ENCODE data around the gene GRM8. TPM values are rescaled to one million over a fixed set of nuclear protein-coding genes. Genes with fewer than 3 reads are reported as not detected.

GRM8 gene
- total RNA-seq, 1 experiment from 2014 or later: 0.40 TPM

- intact Hi-C loops (cut with micrococcal nuclease; ENCODE audit: unreplicated experiment): no loop called here
- TF ChIP-seq, protein P1, sequence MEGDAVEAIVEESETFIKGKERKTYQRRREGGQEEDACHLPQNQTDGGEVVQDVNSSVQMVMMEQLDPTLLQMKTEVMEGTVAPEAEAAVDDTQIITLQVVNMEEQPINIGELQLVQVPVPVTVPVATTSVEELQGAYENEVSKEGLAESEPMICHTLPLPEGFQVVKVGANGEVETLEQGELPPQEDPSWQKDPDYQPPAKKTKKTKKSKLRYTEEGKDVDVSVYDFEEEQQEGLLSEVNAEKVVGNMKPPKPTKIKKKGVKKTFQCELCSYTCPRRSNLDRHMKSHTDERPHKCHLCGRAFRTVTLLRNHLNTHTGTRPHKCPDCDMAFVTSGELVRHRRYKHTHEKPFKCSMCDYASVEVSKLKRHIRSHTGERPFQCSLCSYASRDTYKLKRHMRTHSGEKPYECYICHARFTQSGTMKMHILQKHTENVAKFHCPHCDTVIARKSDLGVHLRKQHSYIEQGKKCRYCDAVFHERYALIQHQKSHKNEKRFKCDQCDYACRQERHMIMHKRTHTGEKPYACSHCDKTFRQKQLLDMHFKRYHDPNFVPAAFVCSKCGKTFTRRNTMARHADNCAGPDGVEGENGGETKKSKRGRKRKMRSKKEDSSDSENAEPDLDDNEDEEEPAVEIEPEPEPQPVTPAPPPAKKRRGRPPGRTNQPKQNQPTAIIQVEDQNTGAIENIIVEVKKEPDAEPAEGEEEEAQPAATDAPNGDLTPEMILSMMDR (IDR thresholded peaks at IDR 0.05; ENCODE audit: unreplicated experiment): no peak
- no TSS peak for BruUV-seq (replicated peaks)
- H3K36me3 Mint-ChIP-seq (ENCODE audit: insufficient read depth, unreplicated experiment): no peaks in the 10 kb centered on the region
- H3K27me3 Mint-ChIP-seq (ENCODE audit: unreplicated experiment): no peaks in the 10 kb centered on the region
- no peak overlapping the region for H3K4me3 Mint-ChIP-seq (ENCODE audit: low read depth, unreplicated experiment)
- H3K9me3 Mint-ChIP-seq (ENCODE audit: low read depth, unreplicated experiment): no peaks in the 10 kb centered on the region
- CTCF ChIA-PET: interaction anchor here (0.9 kb wide), 1 partner anchor 104 kb away, joined by 3 read pairs; no protein-coding TSS in a partner anchor
- DNase-seq: no peak
- no peak overlapping the region for H3K27ac Mint-ChIP-seq (ENCODE audit: unreplicated experiment)
- no peaks in the 10 kb centered on the region for H3K4me1 Mint-ChIP-seq (ENCODE audit: low read depth, unreplicated experiment)
Measured at GRCh38 chr7:126657599-126658358, 595.0 kb downstream of the GRM8 start.

GRCh38 chr7:126657137-126657536 lies 595.6 kb downstream of the GRM8 start:
- intact Hi-C loops (cut with micrococcal nuclease; ENCODE audit: unreplicated experiment): no loop called here
- no peaks in the 10 kb centered on the region for H3K36me3 Mint-ChIP-seq (ENCODE audit: insufficient read depth, unreplicated experiment)
- DNase-seq: no peak
- CTCF ChIA-PET: interaction anchor here (0.9 kb wide), 1 partner anchor 103 kb away, joined by 3 read pairs; no protein-coding TSS in a partner anchor
- H3K4me3 Mint-ChIP-seq (ENCODE audit: low read depth, unreplicated experiment): no peak overlapping the region
- H3K9me3 Mint-ChIP-seq (ENCODE audit: low read depth, unreplicated experiment): no peaks in the 10 kb centered on the region
- TF ChIP-seq, protein P1 (IDR thresholded peaks at IDR 0.05; ENCODE audit: unreplicated experiment): no peak
- no peak overlapping the region for H3K27ac Mint-ChIP-seq (ENCODE audit: unreplicated experiment)
- H3K27me3 Mint-ChIP-seq (ENCODE audit: unreplicated experiment): no peaks in the 10 kb centered on the region
- BruUV-seq (replicated peaks): no TSS peak
- no peaks in the 10 kb centered on the region for H3K4me1 Mint-ChIP-seq (ENCODE audit: low read depth, unreplicated experiment)

DNA sequence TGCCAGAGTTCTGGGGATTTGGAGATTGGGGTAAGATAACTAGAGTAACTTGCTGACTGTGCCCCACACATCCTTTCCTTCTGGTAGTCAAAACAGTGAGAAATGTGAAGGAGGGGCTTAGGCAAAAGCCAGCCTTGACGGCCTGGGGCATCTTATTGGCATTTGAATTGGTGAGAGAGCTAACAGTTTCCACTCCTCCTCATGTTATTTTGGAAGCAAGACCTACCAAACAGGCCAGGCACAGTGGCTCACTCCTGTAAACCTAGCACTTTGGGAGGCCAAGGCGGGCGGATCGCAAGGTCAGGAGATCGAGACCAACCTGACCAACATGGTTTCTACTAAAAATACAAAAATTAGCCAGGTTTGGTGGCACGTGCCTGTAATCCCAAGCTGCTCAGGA lies 596.6 kb downstream of the GRM8 start:
- no TSS peak for BruUV-seq (replicated peaks)

DNA sequence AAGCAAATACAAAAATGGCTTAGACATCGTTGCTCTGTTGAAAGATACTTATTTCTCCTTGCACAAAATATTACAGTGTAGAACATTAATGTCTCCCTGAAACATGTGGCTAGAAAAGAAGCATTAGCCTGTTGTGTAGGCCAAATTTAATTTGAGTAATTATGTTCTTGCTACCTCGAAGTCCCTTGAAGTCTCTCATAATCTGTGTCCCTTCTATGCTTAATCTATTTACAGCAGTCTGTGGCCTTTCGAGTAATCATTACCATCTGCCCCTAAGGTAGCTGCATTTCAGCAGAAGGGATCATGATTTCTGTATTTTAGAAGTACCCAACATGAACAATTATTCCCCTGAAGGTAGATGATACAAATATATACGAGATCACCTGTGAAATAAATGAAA lies 615.2 kb downstream of the GRM8 start:
- H3K27ac Mint-ChIP-seq (ENCODE audit: unreplicated experiment): no peak overlapping the region
- no peaks in the 10 kb centered on the region for H3K4me1 Mint-ChIP-seq (ENCODE audit: low read depth, unreplicated experiment)
- intact Hi-C loops (cut with micrococcal nuclease; ENCODE audit: unreplicated experiment): no loop called here
- no peaks in the 10 kb centered on the region for H3K9me3 Mint-ChIP-seq (ENCODE audit: low read depth, unreplicated experiment)
- no peak overlapping the region for H3K4me3 Mint-ChIP-seq (ENCODE audit: low read depth, unreplicated experiment)
- no peak for DNase-seq
- no peaks in the 10 kb centered on the region for H3K27me3 Mint-ChIP-seq (ENCODE audit: unreplicated experiment)
- CTCF ChIA-PET: no interaction called here
- H3K36me3 Mint-ChIP-seq (ENCODE audit: insufficient read depth, unreplicated experiment): no peaks in the 10 kb centered on the region
- BruUV-seq (replicated peaks): no TSS peak
- TF ChIP-seq, protein P1 (IDR thresholded peaks at IDR 0.05; ENCODE audit: unreplicated experiment): no peak

More for the DNA sequence above, 596.6 kb downstream of the GRM8 start:
- CTCF ChIA-PET: no interaction called here
- TF ChIP-seq, protein P1 (IDR thresholded peaks at IDR 0.05; ENCODE audit: unreplicated experiment): no peak
- DNase-seq: no peak
- H3K9me3 Mint-ChIP-seq (ENCODE audit: low read depth, unreplicated experiment): no peaks in the 10 kb centered on the region
- H3K4me1 Mint-ChIP-seq (ENCODE audit: low read depth, unreplicated experiment): no peaks in the 10 kb centered on the region
- no peak overlapping the region for H3K4me3 Mint-ChIP-seq (ENCODE audit: low read depth, unreplicated experiment)
- H3K27ac Mint-ChIP-seq (ENCODE audit: unreplicated experiment): no peak overlapping the region
- H3K36me3 Mint-ChIP-seq (ENCODE audit: insufficient read depth, unreplicated experiment): no peaks in the 10 kb centered on the region
- no peaks in the 10 kb centered on the region for H3K27me3 Mint-ChIP-seq (ENCODE audit: unreplicated experiment)
- intact Hi-C loops (cut with micrococcal nuclease; ENCODE audit: unreplicated experiment): no loop called here
